Panc1 (cell line): ENCODE results near the gene DIP2C. TPM values are rescaled to one million over a fixed set of nuclear protein-coding genes. Genes with fewer than 3 reads are reported as not detected.

ENCODE experiments used
- ATAC-seq: fragments of 200-7000 bp; cut with Tn5 transposase; 2 replicates; pipeline ENCODE4 v1.9.1; 2020; ENCODE audit warnings: mild to moderate bottlenecking, moderate library complexity
- BruUV-seq: library from RNA; stranded (reverse); fragments of 400-500 nt; replicated peaks from 2 replicates; lab custom pipeline; 2021; lab: Mats Ljungman, UMichigan
- CTCF ChIA-PET: fragments of 300-600 bp; sonication (Branson Sonifier 250); formaldehyde crosslinking; loops from one replicate; lab custom pipeline; 2022; ENCODE audit warnings: antibody characterized with exemption; lab: Charles Lee
- POLR2A ChIA-PET: fragments of 300-600 bp; sonication (Branson Sonifier 250); formaldehyde crosslinking; loops from one replicate; lab custom pipeline; 2022; ENCODE audit warnings: antibody characterized with exemption; lab: Charles Lee
- DNase-seq: peaks from one replicate; pipeline ENCODE4 v3.0.0-alpha.2; 2010; ENCODE audit warnings: low read depth, low spot score
- H3K27ac ChIP-seq: 2 replicates; pipeline ENCODE4 v1.5.1; 2011; ENCODE audit warnings: mild to moderate bottlenecking, low read length, inconsistent platforms
- H3K27me3 ChIP-seq: fragments of 200-500 bp; sonication (Bioruptor generic); 2 replicates; pipeline ENCODE4 v1.6.0; 2014; ENCODE audit warnings: low read length, inconsistent platforms; ENCODE audit not compliant: control insufficient read depth, insufficient read depth
- H3K36me3 ChIP-seq: fragments of 200-500 bp; sonication (Bioruptor generic); 2 replicates; pipeline ENCODE4 v1.5.1; 2014; ENCODE audit warnings: inconsistent platforms, mild to moderate bottlenecking, low read length, moderate library complexity; ENCODE audit not compliant: control insufficient read depth, insufficient read depth
- H3K4me1 ChIP-seq: 2 replicates; pipeline ENCODE4 v1.5.1; 2011; ENCODE audit warnings: inconsistent platforms, mild to moderate bottlenecking, low read length, moderate library complexity; ENCODE audit not compliant: control insufficient read depth, insufficient read depth
- H3K4me3 ChIP-seq, 2 experiments: 2 replicates each; pipeline ENCODE4 v1.5.1; 2011 to 2012; ENCODE audit warnings: low read depth in 2 of 2, low read length in 2 of 2, mild to moderate bottlenecking in 2 of 2, inconsistent platforms in 1 of 2, moderate library complexity in 1 of 2
- H3K9me3 ChIP-seq: fragments of 200-500 bp; sonication (Bioruptor generic); 2 replicates; pipeline ENCODE4 v1.5.1; 2014; ENCODE audit warnings: low read depth, mild to moderate bottlenecking, inconsistent platforms, low read length, moderate library complexity; ENCODE audit not compliant: control insufficient read depth, insufficient read depth
- POLR2AphosphoS5 ChIP-seq: IDR thresholded peaks from 2 replicates; pipeline ENCODE4 v1.6.1; 2012; ENCODE audit warnings: mild to moderate bottlenecking, low read depth, low read length, moderate library complexity
- SIN3A ChIP-seq: IDR thresholded peaks from 2 replicates; pipeline ENCODE4 v1.6.1; 2012; ENCODE audit warnings: low read depth, mild to moderate bottlenecking, low read length, moderate library complexity, borderline replicate concordance; ENCODE audit not compliant: insufficient read depth
- TCF7L2 ChIP-seq: IDR thresholded peaks from 2 replicates; pipeline ENCODE4 v1.6.1; 2011; ENCODE audit warnings: mild to moderate bottlenecking, low read depth, low read length, inconsistent platforms
- in situ Hi-C: cut with HindIII; loops from 2 replicates; pipeline ENCODE4 v1.10.0; 2016; ENCODE audit warnings: low sequenced_read_pairs, low pct_unique_long_range_greater_than_20kb
- intact Hi-C: fragments of 100-400 bp; cut with micrococcal nuclease; formaldehyde crosslinking; loops from one replicate; pipeline ENCODE4 v1.10.0; 2022; ENCODE audit not compliant: unreplicated experiment
- total RNA-seq: library from RNA; stranded (reverse); gene quantifications from one replicate; pipeline ENCODE4 v1.2.1, GENCODE V29; 2021; ENCODE audit not compliant: unreplicated experiment
- TF ChIP-seq, protein P1 (sequence below), 2 experiments: IDR thresholded peaks; 2 replicates each; pipeline ENCODE4 v1.6.1; 2011 to 2012; ENCODE audit warnings: low read depth in 2 of 2, control low read depth in 1 of 2, low read length in 1 of 2, mild to moderate bottlenecking in 1 of 2, moderate library complexity in 1 of 2; ENCODE audit not compliant: insufficient read depth in 1 of 2
- TF ChIP-seq, protein P2 (sequence below): fragments of 450-650 bp; IDR thresholded peaks from 2 replicates; pipeline ENCODE4 v1.5.1; 2017; ENCODE audit warnings: mild to moderate bottlenecking

DIP2C gene
- total RNA-seq, 1 experiment from 2014 or later, result 13.2 TPM

DNA sequence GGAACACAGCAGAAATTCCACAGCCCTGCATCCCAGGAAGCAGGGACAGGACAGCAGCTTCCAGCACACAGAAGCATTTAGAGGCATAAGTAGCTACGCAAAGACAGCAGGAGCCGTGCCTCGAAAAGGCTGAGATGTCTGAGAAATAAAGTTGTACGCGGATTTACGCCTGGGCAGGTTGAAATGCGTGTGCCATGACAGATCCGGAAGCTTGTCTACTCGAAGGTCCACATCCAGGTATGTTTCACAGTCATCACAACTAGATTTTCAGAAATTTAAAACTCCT lies 26.1 kb downstream of the DIP2C start:
- no TSS peak for BruUV-seq
- in situ Hi-C loops, result no loop called here

DNA sequence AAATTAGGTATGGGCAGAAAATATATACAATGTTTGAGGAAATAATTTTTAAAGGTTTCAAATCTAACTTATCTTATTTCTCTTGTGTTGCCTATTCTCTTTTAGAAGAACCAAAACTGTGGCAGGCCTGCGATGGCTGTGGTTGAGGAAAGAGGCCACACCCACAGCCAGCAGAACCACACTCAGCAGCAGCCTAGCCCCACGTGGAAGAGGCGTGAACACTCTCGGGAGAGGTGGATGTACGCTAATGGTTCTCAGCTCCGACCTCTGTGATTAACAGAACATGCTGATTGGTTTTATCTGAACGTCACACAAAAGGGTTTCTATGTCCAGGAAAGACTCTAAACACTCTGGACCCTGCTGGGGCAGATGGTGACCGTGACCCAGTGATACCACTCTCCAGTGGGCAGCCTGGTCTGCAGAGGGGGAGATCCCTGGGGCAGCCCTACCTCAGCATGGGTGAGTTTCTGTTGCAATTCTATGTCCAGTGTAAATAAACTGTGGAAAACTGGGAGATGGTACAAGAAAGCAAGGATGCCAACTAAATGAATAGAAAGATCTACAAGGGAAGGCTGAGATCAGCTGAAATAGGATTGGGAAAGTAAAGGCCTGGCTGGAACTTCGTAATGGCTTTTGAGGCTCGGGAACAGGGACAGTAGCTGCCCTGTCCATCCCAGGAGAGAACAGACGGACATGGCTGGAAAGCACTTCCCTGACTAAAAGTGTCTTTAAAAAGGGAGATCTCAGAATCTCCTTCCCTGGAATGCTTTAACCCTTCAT lies 26.6 kb downstream of the DIP2C start:
- Histone ChIP-seq H3K4me3 (no peak overlapping the region), H3K27me3 (no peaks in the 10 kb centered on the region), H3K27ac (no peak overlapping the region), H3K9me3 (no peaks in the 10 kb centered on the region), H3K4me1 (peaks cover 3% of the 10 kb centered on the region), H3K36me3 (no peaks in the 10 kb centered on the region)
- intact Hi-C loops, result loop anchor here (10.0 kb wide), 1 partner anchor 148 kb away; no protein-coding TSS in a partner anchor
- ChIA-PET POLR2A (no interaction called here), CTCF (no interaction called here)
- ATAC-seq (no peak), DNase-seq (no peak)
- TF ChIP-seq POLR2AphosphoS5 (no peak), TCF7L2 (no peak), SIN3A (no peak)
- TF ChIP-seq, protein P1, sequence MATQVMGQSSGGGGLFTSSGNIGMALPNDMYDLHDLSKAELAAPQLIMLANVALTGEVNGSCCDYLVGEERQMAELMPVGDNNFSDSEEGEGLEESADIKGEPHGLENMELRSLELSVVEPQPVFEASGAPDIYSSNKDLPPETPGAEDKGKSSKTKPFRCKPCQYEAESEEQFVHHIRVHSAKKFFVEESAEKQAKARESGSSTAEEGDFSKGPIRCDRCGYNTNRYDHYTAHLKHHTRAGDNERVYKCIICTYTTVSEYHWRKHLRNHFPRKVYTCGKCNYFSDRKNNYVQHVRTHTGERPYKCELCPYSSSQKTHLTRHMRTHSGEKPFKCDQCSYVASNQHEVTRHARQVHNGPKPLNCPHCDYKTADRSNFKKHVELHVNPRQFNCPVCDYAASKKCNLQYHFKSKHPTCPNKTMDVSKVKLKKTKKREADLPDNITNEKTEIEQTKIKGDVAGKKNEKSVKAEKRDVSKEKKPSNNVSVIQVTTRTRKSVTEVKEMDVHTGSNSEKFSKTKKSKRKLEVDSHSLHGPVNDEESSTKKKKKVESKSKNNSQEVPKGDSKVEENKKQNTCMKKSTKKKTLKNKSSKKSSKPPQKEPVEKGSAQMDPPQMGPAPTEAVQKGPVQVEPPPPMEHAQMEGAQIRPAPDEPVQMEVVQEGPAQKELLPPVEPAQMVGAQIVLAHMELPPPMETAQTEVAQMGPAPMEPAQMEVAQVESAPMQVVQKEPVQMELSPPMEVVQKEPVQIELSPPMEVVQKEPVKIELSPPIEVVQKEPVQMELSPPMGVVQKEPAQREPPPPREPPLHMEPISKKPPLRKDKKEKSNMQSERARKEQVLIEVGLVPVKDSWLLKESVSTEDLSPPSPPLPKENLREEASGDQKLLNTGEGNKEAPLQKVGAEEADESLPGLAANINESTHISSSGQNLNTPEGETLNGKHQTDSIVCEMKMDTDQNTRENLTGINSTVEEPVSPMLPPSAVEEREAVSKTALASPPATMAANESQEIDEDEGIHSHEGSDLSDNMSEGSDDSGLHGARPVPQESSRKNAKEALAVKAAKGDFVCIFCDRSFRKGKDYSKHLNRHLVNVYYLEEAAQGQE (IDR thresholded peaks at IDR 0.05; ENCODE audit: insufficient read depth in 1 of 2, low read depth in 2 of 2, low read length in 1 of 2), result no peak
- TF ChIP-seq, protein P2, sequence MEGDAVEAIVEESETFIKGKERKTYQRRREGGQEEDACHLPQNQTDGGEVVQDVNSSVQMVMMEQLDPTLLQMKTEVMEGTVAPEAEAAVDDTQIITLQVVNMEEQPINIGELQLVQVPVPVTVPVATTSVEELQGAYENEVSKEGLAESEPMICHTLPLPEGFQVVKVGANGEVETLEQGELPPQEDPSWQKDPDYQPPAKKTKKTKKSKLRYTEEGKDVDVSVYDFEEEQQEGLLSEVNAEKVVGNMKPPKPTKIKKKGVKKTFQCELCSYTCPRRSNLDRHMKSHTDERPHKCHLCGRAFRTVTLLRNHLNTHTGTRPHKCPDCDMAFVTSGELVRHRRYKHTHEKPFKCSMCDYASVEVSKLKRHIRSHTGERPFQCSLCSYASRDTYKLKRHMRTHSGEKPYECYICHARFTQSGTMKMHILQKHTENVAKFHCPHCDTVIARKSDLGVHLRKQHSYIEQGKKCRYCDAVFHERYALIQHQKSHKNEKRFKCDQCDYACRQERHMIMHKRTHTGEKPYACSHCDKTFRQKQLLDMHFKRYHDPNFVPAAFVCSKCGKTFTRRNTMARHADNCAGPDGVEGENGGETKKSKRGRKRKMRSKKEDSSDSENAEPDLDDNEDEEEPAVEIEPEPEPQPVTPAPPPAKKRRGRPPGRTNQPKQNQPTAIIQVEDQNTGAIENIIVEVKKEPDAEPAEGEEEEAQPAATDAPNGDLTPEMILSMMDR, result no peak
- no TSS peak for BruUV-seq
- in situ Hi-C loops, result no loop called here

More for the DNA sequence above, 26.1 kb downstream of the DIP2C start:
- no peak overlapping the region for H3K4me3 ChIP-seq
- intact Hi-C loops, result loop anchor here (10.0 kb wide), 1 partner anchor 149 kb away; no protein-coding TSS in a partner anchor
- DNase-seq (no peak), ATAC-seq (no peak)
- H3K9me3 ChIP-seq, result no peaks in the 10 kb centered on the region
- ChIA-PET CTCF (no interaction called here), POLR2A (no interaction called here)
- peaks cover 3% of the 10 kb centered on the region for H3K4me1 ChIP-seq
- H3K36me3 ChIP-seq, result no peaks in the 10 kb centered on the region
- H3K27ac ChIP-seq, result no peak overlapping the region
- TF ChIP-seq, protein P2, result no peak
- no peak for TF ChIP-seq POLR2AphosphoS5
- TF ChIP-seq, protein P1 (IDR thresholded peaks at IDR 0.05; ENCODE audit: insufficient read depth in 1 of 2, low read depth in 2 of 2, low read length in 1 of 2), result no peak
- no peak for TF ChIP-seq SIN3A
- no peak for TF ChIP-seq TCF7L2
- no peaks in the 10 kb centered on the region for H3K27me3 ChIP-seq
